Esophagus muscularis mucosa (tissue), 3 donors: Measurements from ENCODE around the gene TANC1.

Experiments used
- POLR2A ChIP-seq: fragments of 450-650 bp; IDR thresholded peaks from one replicate; pipeline ENCODE4 v1.6.1; 2017; ENCODE audit warnings: antibody characterized with exemption, moderate library complexity, mild to moderate bottlenecking, low read depth
- TF ChIP-seq, protein P1 (sequence below), 3 experiments: fragments of 200-600 bp in 2 of 3; fragments of 450-650 bp in 1 of 3; sonication (generic) in 2 of 3; IDR thresholded peaks; one replicate each; pipeline ENCODE4 v1.5.1; 2017 to 2019; ENCODE audit warnings: antibody characterized with exemption in 3 of 3, mild to moderate bottlenecking in 2 of 3, moderate library complexity in 1 of 3

DNA sequence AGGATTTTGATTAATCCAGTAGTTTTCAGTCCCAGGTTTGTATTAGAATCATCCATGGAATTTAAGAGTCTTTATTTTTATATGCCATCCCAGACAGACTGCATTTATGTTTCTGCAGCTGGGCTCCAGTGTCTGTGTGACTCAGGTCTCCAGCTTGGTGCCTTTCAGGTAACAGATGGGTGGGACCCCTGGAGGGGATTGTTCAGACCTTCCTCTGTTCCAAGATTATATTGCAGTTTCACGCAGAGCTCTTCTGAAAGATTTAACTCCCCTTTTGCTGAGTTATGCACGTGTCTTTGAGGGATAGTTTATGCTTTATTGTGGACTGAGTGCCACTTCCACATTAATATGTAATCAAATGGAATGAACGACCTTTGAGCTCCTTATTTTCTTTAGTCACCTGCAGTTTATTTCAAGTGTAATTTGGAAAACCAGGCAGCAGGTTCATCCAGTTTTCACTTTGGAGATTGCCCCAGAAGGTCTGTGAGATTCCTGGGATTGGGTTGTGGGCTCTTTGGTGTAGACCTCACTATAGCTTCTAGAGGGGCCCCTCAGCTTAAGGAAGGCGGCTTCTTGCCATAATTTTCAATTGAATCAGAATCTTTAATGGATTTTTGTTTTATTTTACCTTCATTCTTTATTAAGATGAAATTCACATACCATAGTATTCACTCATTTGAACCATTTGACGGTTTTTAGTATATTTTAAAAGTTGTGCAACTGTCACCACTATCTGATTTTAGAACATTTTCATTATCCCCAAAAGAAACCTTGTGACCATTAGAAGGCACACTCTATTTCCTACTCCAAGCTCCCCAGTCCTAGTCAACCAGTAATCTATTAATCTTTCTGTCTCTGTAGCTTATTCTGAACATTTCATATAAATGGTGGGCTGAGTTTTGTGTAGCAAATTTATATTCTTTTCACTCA is 183.0 kb downstream of the TANC1 start:
- no peak for TF ChIP-seq POLR2A
- TF ChIP-seq, protein P1, sequence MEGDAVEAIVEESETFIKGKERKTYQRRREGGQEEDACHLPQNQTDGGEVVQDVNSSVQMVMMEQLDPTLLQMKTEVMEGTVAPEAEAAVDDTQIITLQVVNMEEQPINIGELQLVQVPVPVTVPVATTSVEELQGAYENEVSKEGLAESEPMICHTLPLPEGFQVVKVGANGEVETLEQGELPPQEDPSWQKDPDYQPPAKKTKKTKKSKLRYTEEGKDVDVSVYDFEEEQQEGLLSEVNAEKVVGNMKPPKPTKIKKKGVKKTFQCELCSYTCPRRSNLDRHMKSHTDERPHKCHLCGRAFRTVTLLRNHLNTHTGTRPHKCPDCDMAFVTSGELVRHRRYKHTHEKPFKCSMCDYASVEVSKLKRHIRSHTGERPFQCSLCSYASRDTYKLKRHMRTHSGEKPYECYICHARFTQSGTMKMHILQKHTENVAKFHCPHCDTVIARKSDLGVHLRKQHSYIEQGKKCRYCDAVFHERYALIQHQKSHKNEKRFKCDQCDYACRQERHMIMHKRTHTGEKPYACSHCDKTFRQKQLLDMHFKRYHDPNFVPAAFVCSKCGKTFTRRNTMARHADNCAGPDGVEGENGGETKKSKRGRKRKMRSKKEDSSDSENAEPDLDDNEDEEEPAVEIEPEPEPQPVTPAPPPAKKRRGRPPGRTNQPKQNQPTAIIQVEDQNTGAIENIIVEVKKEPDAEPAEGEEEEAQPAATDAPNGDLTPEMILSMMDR (IDR thresholded peaks at IDR 0.05) = no peak
